Stomach (tissue), 4 donors: ENCODE measurements around the gene PPP1R1B.

Source experiments
- CTCF ChIP-seq, 7 experiments: fragments of 450-650 bp in 4 of 7; fragments of 200-600 bp in 3 of 7; sonication (generic) in 3 of 7; IDR thresholded peaks; one replicate each; pipeline ENCODE4 v1.5.1; 2016 to 2019; ENCODE audit warnings: antibody characterized with exemption in 7 of 7, control low read depth in 2 of 7, mild to moderate bottlenecking in 1 of 7
- EP300 ChIP-seq: sonication (generic); formaldehyde crosslinking; IDR thresholded peaks from one replicate; pipeline ENCODE4 v1.6.1; 2017; ENCODE audit warnings: antibody characterized with exemption
- POLR2A ChIP-seq, 4 donors: fragments of 450-650 bp; IDR thresholded peaks; one replicate each; pipeline ENCODE4 v1.6.1; 2016; ENCODE audit warnings: antibody characterized with exemption in 4 of 4, control low read depth in 2 of 4, mild to moderate bottlenecking in 1 of 4, moderate library complexity in 1 of 4
- POLR2AphosphoS5 ChIP-seq, 3 donors: sonication (generic); formaldehyde crosslinking; IDR thresholded peaks; one replicate each; pipeline ENCODE4 v1.6.1; 2016; ENCODE audit warnings: antibody characterized with exemption in 3 of 3

GRCh38 chr17:39659279-39660010 is 32.7 kb downstream of the PPP1R1B start:
- TF ChIP-seq CTCF (IDR thresholded peaks at IDR 0.05) (no peak), POLR2A (IDR thresholded peaks at IDR 0.05) (no peak), POLR2AphosphoS5 (IDR thresholded peaks at IDR 0.05) (no peak), EP300 (no peak)
